ENCODE data around the gene SP3. TPM values are rescaled to one million over a fixed set of nuclear protein-coding genes. Genes with fewer than 3 reads are reported as not detected.
A peak's percentile ranks its signal among the peaks of the same experiment; 100 is the strongest.

Gene SP3
- total RNA-seq, 2 donors from 2014 or later, result 41.0 to 42.8 TPM

DNA sequence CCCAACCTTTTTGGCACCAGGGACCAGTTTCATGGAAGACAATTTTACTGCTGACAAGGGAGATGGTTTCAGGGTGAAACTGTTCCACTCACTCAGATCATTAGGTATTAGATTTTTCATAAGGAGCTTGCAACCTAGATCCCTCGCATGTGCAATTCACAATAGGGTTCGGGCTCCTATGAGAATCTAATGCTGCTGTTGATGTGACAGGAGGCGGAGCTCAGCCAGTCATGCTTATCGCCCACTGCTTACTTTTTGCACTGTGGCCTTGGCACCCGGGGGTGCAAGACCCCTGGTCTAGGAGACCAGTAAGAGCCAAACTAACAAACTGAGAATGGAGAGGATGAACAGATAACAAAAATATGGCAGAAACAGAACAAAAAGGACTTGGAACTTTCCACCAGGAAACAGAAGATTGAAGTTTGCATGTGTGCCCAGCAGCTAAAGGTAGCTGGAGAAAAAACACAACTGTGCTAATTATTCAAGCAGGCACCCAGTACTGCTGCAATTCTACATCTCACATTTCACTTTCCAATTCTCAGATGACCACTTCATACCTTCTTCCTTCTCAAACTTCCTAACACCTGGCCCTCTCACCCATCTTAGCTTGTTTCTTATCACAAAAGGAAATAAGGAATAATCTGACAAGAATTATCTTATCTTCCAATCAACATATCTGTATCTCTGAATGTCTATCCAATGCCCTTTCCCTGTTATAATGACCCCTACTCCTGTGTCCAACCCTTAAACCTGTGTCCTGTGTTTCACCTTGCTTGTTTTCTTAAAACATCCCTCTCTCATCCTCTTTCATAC is 24.8 kb downstream of the SP3 start:
- no peak for TF ChIP-seq POLR2A (IDR thresholded peaks at IDR 0.05)
- TF ChIP-seq, protein P1, sequence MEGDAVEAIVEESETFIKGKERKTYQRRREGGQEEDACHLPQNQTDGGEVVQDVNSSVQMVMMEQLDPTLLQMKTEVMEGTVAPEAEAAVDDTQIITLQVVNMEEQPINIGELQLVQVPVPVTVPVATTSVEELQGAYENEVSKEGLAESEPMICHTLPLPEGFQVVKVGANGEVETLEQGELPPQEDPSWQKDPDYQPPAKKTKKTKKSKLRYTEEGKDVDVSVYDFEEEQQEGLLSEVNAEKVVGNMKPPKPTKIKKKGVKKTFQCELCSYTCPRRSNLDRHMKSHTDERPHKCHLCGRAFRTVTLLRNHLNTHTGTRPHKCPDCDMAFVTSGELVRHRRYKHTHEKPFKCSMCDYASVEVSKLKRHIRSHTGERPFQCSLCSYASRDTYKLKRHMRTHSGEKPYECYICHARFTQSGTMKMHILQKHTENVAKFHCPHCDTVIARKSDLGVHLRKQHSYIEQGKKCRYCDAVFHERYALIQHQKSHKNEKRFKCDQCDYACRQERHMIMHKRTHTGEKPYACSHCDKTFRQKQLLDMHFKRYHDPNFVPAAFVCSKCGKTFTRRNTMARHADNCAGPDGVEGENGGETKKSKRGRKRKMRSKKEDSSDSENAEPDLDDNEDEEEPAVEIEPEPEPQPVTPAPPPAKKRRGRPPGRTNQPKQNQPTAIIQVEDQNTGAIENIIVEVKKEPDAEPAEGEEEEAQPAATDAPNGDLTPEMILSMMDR (IDR thresholded peaks at IDR 0.05), result no peak

DNA sequence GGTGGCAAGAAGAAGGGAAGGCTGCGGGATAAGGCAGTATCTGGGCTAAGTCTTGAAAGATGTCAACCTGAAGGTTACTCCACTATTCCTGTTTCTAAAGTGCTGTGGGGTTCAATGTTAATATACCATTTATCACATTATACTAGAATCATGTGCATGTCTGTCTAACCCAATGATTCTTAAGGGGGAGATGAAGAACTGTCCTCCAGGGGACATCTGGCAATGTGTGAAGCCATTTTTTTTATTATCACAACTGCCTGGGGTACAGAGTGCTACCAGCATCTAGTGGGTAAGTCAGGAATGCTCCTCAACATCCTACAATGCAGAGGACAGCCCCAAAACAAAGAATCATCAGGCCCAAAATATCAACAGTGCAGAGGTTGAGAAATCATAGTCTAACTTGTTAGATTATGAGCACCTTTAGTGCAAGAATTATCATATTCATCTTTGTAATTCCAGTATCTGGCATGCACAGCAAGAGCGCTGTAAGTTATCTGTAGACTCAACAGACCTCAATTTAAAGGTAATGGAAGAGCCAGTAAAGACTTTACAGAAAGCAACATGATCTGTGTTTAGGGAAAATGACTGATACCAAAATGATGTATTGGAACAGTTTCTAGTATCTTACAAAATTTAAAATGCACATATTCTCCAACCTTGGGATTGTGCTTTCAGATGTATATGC is 26.3 kb downstream of the SP3 start:
- Histone ChIP-seq H3K9me3 (no peaks in the 10 kb centered on the region), H3K4me1 (peaks cover 44% of the 10 kb centered on the region), H3K36me3 (replicated peaks in 1 of 2; ENCODE audit: insufficient read depth in 1 of 2, low read depth in 2 of 2) (no peaks in the 10 kb centered on the region), H3K4me3 (no peak overlapping the region), H3K27me3 (no peaks in the 10 kb centered on the region), H3K27ac (no peak overlapping the region)
- no peak for ATAC-seq
- 95 to 98% methylated on average over 2 of the region's 2 CpGs for WGBS, 2 donors
- no peak for TF ChIP-seq POLR2A (IDR thresholded peaks at IDR 0.05)
- TF ChIP-seq, protein P1 (IDR thresholded peaks at IDR 0.05), result no peak
- no peak for DNase-seq
- intact Hi-C loops (cut with DNase I), result no loop called here

More for the DNA sequence above, 24.8 kb downstream of the SP3 start:
- H3K4me1 ChIP-seq, result peaks cover 32% of the 10 kb centered on the region
- peak overlapping the region in 1 of 4 donors; percentile 9 for H3K27ac ChIP-seq
- intact Hi-C loops (cut with DNase I), result no loop called here
- no peaks in the 10 kb centered on the region for H3K36me3 ChIP-seq (replicated peaks in 1 of 2; ENCODE audit: insufficient read depth in 1 of 2, low read depth in 2 of 2)
- no peak for ATAC-seq
- 33 to 37% methylated on average over 5 of the region's 5 CpGs for WGBS, 2 donors
- H3K4me3 ChIP-seq, result no peak overlapping the region
- H3K9me3 ChIP-seq, result no peaks in the 10 kb centered on the region
- H3K27me3 ChIP-seq, result no peaks in the 10 kb centered on the region
- no peak for DNase-seq

DNA sequence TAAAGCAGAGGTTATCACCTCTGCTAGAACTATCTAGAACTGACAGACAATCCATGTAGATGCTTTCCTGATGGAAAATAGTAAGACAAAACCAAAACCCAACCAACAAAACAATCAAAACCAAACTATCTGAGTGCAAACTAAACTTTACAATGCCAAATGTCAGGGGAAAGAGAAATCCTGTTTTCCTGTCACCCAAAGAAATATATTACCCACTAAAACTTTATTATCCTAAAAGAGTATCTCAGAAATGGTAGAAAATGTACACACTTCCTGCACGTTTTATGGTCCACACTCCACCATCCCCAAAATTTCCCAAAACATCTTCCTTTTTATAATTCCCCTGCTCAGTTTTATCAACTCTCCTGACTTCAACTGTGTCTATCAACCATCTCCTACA is 29.9 kb downstream of the SP3 start:
- H3K27ac ChIP-seq, result no peak overlapping the region
- 50 to 84% methylated on average over 1 of the region's 1 CpG for WGBS, 2 donors
- H3K27me3 ChIP-seq, result no peaks in the 10 kb centered on the region
- intact Hi-C loops (cut with DNase I), result no loop called here
- ATAC-seq (no peak), DNase-seq (no peak)
- H3K9me3 ChIP-seq, result no peaks in the 10 kb centered on the region
- TF ChIP-seq, protein P1 (IDR thresholded peaks at IDR 0.05), result no peak
- TF ChIP-seq POLR2A (IDR thresholded peaks at IDR 0.05), result no peak
- no peak overlapping the region for H3K4me3 ChIP-seq
- H3K4me1 ChIP-seq, result peaks cover 38% of the 10 kb centered on the region
- H3K36me3 ChIP-seq (replicated peaks in 1 of 2; ENCODE audit: insufficient read depth in 1 of 2, low read depth in 2 of 2), result no peaks in the 10 kb centered on the region

DNA sequence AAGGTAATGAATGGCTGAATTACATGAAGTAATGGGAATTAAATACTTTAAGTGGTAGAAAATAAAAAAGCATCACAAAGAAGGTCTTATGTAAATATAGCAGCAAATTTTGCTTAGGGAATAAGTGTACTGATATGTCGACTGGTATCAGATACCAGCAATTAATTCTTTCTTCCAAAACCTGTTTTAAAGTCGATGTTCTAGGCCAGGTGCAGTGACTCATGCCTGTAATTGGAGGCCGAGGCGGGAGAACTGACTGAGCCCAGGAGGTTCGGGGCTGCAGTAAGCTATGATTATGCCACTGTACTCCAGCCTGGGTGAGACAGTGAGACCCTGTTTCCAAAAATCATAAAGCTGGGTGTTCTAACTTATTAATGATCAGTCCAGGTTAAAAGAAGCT is 30.3 kb downstream of the SP3 start:
- H3K9me3 ChIP-seq, result no peaks in the 10 kb centered on the region
- no peaks in the 10 kb centered on the region for H3K27me3 ChIP-seq
- intact Hi-C loops (cut with DNase I), result no loop called here
- ATAC-seq (peak; percentile 55), DNase-seq (peak in 1 of 4 donors; percentile 30)
- no peak for TF ChIP-seq POLR2A (IDR thresholded peaks at IDR 0.05)
- TF ChIP-seq, protein P1 (IDR thresholded peaks at IDR 0.05), result no peak
- no peak overlapping the region for H3K27ac ChIP-seq
- WGBS, 2 donors, result 57 to 60% methylated on average over 5 of the region's 5 CpGs
- peaks cover 34% of the 10 kb centered on the region for H3K4me1 ChIP-seq
- no peak overlapping the region for H3K4me3 ChIP-seq
- no peaks in the 10 kb centered on the region for H3K36me3 ChIP-seq (replicated peaks in 1 of 2; ENCODE audit: insufficient read depth in 1 of 2, low read depth in 2 of 2)

Data from body of pancreas (tissue), 4 donors.